ENCODE results near the gene PLCB1. TPM values are rescaled to one million over a fixed set of nuclear protein-coding genes. Genes with fewer than 3 reads are reported as not detected.
"Not testable (repeated sequence)": the region's sequence is repeated elsewhere in the genome, so short reads cannot be mapped to it uniquely, and the experiment has no call there.

The PLCB1 gene
- total RNA-seq, 1 donor from 2014 or later: 2.0 TPM

DNA sequence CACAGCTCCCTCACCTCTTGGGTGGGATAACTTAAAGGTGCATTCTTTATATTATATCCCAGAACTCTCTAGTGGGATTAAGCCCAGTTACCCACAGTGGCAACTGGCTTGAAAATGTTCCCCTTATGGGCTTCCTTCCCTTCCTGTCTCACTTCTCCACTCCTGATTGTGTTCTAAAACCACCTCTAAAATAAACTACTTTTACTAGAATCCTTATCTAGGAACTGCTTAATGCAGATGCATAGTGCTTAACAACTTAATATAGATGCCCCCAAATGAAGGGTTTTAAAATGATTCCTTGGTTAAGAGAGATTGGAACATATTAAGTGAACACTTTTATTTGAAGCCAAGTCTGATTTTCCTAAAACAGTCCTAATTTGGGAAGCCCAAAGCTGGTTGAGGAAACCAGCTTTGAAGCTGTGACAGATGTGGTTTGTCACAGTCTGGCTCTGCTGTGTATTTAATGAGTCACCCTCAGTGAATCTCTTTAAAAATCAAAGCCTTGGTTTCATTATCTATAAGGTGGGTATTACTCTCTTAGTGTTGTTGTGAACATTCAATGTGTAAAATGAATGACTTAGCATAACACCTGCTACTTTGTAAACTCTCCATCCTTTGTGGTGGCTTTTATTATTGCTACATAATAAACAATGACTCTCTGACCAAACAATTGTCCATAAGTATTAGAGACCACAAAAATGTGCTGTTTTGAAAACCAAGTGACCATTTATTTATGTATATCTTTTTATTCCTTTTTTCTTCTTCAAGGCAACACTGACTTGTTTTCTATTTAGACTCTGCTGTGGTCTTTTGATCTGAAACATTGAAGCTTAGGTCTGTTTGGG is 24.4 kb downstream of the PLCB1 start:
- peak; percentile 53 for DNase-seq (ENCODE audit: low read depth)

DNA sequence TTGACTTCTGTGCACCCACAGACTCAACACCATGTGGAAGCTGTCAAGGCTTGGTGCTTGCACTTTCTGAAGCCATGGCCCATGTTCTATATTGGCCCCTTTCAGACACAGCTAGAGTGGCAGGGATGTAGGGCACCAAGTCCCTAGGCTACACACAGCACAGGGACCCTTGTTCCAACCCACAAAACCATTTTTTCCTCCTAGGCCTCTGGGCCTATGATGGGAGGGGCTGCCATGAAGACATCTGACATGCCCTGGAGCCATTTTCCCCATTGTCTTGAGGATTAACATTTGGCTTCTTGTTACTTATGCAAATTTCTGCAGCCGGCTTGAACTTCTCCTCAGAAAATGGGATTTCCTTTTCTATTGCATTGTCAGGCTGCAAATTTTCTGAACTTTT is 27.2 kb downstream of the PLCB1 start:
- not testable (repeated sequence) for DNase-seq (ENCODE audit: low read depth)

DNA sequence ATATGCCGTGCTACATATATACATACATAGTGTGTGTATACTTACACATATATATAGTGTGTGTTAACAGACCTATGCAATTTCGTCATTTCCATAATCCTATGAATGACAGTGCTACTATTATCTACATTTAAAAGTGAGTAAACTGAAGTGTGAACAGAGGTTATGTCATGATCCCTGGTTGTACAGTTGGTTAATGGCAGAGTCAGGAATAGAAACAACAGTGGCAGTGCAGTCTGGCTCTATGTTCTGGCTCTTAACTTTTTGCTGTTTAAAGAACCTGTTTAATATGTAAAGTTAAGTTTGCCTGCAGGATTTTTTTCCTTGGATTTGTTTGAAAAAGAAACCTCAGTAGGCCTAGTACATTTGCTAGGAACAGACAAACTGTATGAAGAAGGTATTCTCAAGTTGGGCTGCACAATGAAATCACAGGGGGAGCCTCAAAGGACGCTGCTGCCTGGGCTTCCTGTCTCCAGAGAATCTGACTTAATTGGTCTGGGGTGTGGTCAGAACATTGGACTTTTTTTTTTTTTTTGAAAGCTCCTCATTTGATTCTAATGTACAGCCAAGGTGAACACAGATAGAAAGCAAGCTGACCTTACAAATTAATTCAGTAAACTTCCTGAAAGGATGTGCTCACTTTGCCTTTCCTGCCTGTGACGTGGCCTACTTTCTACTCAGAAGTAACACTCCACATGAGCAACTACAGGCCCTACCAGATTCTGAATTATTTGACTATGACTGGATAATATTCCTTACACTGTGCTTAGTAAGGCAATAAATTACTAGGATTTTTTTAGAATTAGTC is 29.4 kb downstream of the PLCB1 start:
- no peak for DNase-seq (ENCODE audit: low read depth)

DNA sequence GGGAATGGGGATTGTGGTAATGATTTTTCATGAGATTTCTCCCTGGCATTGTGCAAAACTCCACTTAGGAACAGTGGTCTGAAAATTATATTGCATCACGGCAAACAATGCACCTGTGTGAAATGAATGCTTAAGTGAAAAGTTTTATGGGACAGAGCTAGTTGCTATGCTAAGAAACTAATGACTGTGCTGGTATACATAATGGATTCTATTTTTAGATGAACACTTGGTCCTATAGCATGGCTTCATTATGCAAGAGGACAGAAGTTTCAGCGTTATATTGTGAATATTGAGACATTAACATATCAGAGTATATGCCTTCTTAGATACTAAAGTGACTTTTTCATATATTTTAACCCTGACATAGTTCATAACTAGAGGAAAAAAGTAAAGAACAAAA is 30.5 kb downstream of the PLCB1 start:
- no peak for DNase-seq (ENCODE audit: low read depth)

DNA sequence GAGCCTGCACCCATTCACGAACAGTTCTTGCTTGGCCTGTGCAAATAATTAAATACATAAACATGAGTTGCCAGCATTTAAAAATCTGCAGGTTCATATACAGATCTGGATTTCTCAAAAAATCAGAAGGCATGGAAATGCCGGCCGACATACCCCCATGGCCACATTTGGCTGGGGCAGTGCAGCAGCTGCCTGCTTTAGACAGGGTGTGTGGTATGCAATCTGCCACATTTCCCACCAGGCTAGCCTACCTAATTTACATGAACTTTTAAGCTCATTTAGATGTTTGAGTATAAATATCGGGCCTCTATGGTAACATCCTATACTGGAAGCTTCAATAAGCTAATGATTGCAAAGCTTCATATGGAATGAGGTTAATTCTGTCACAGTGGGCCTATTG is 31.5 kb downstream of the PLCB1 start:
- no peak for DNase-seq (ENCODE audit: low read depth)

DNA sequence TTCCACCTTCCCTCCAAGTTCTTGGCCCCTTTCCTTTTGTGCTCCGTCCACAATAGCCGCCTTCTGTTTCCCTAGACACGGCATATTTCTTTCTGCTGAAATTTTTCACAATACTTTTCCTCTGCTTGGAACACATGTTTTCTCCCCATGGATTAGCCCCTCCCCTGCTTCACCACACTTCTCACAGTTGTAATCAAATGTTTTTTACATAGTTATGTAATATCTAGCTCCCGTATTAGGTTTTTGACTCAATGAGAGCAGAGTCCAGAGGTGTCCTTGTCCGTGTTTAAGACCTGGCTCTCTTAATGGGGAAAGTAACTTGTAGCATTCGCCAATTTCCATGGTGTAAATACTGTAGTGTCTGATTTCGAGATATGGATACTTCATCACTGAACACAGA is 34.7 kb downstream of the PLCB1 start:
- no peak for DNase-seq (ENCODE audit: low read depth)

DNA sequence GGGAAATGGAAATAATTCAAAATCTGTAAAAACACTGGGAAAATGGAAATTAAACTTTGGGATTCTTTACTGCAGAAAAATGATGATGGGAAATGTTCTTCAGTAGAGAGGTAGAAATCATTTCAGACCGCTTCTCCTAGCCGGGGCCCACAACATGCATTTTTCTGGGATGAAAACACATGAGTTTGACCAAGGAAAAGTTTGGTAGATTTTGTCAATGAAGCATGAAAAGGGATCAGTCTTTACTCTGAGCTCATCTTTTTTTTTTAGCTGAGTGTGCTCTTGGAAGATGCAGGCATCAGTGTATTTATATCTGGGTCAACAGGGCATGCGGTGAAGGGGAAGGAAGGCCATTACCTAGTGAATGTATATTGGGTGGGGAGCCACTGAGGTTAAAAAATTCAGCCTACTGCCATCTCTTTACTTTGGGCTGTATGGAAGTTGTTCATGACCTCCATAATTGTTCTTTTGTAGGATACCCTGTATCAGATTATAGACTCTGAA is 36.8 kb downstream of the PLCB1 start:
- no peak for DNase-seq (ENCODE audit: low read depth)

DNA sequence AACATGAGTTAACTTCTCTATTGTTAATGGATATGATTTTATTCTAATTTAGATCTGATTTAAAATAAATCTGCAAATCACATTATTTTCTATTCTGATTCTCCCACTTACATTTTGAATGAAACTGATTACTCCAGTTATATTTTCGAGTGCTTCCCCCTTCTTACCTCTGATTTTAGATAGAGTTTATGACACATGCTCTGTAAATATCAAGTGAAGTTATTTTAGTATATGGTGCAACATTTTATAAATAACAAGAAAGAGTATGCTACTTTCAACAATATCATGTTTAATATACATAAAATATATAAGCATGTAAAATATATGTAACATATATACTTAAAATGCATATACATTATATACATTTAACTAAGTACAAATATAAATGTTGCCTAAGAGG is 38.9 kb downstream of the PLCB1 start:
- no peak for DNase-seq (ENCODE audit: low read depth)

DNA sequence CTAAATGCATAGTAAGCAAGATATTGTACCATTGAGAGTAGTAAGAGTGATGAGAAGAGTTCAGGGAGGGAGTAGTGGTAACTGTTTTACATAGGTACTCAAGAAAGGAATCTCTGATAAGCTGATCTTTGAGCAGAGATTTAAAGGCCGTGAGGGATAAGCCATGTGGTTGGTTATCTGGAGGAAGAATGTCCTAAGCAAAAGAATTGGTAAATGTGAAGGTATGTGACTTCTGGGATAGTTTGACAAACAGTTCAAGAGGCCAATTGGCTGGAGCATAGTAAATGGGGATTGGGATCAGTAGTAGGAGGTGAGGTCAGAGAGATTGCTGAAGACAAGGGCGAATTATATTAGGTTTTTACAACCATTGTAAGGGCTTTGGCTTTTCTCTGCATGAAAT is 40.1 kb downstream of the PLCB1 start:
- DNase-seq (ENCODE audit: low read depth): no peak

DNA sequence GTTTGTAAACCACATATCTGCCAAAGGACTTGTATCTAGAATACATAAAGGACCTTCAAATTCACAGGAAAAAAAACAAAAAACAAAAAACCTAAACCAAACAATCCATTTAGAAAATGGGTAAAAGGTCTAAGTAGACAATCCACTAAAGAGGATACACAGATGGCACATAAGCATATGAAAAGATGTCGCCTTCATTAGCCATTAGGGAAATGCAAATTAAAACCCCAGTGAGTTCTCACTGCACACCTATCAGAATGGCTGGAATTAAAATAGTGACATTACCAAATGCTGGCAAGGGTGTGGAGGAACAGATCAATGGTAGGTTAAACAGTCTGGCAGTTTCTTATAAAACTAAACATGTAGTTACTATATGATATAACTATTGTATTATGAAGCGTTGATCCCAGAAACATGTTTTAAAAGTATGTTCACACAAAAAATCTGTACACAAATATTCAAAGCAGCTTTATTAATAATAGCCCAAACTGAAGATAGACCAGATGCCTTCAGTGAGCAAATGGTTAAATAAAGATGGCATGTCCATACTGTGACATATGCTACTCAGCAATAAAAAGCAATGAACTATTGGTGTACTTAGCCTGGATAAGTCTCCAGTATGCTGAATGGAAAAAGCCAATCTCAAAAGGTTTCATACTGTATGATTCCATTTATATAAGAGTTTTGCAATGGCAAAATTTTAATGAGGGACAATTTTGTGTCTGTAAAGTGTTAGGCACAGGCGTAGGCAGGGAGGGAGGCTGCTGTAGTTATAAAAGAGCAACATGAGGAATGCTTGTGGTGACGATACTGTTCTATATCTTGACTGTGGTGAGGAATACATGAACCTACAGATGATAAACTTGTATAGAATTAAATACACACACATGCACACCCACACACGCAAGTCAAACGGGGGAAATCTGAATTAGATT is 43.9 kb downstream of the PLCB1 start:
- no peak for DNase-seq (ENCODE audit: low read depth)

DNA sequence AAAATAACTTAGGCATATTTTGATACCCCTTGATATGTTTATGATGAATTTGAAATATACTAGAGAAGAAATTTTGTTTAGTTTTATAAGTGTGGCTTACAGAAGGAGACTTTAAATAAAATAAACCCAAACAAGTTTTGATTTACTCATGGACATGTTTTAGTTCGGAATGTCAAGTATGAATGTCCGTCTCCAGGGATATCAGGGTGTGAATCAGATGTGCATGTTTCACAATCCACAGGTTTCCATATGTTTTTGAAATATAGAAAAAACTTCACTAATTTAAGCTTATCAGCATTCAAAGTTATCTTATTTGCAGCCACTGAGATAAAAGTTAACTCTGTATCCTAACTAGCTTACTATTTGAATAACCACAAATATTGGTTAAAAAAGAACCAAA is 51.5 kb downstream of the PLCB1 start:
- DNase-seq (ENCODE audit: low read depth): no peak

DNA sequence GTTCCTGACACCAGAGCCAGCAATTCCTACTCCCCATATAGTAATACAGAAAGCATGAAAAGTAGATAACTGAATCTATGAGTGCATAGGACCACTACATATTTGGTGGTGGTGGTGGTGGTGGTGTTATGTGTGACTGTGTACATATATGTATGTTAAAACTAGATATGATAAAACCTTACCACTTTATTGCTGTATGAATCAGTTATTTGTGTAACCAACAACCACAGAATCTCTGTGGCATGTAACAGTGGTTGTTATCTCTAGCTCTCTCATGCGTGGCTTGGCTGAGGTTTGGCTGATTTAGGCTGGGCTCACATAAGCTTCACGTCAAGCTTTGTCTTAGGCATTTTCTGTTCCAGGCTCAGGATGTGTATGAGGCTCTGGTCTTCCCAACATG is 55.7 kb downstream of the PLCB1 start:
- peak; percentile 6 for DNase-seq (ENCODE audit: low read depth)

DNA sequence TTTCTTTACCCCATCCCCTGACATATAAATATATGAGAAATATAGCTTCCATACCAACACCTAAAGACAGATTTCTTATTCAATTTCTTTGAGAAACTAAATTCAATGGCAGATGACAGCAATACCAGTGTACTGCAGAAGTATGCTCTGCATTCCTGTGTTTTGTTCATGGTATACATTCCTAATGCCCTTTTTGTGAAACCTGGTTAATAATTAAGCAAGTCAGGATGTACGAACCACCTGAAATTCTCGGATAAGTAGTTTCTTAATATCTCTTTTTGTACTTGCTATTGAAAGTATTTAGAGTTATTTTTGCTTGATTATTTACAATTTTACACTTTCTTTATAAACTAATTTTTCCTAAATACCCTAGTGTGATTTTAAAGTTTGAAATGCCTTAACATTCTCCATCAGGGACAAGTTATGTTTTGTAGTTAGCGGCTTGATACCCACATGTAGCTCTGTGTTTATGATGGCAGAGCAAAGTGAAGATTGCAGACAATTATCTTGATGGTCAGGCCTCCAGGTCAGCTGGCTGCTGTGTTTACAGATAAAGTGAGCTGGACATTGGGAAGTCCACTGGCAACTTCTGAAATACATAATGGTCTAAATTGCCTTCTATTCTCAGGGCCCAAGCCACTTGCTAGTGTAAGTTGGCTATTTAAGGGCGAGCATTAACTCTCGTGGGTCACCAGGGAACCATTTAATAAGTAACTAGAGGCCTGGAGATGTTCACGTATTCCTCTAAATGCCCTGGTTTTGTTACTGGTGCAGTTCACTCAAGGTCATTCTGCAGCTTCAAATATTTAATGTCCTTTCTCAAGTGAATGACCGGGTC is 58.2 kb downstream of the PLCB1 start:
- peak; percentile 78 for DNase-seq (ENCODE audit: low read depth)

DNA sequence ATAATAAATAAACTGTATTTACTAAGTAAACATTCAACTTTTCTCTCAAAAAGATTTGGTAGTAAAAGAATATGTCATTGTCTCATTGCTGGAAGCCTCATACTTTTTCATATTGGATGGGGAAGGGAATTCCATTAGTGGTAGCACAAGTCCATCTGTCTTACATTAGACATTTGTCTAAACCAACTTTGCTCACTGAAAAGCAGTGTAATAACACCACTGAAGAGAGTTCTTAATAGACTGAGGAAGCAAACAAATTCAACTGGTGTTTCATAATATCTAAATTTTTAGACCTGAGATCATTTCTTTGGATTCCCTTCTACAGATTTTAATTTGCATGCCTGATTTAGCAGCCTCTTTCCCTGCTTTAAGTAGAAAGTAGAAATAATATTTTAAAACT is 62.7 kb downstream of the PLCB1 start:
- no peak for DNase-seq (ENCODE audit: low read depth)

DNA sequence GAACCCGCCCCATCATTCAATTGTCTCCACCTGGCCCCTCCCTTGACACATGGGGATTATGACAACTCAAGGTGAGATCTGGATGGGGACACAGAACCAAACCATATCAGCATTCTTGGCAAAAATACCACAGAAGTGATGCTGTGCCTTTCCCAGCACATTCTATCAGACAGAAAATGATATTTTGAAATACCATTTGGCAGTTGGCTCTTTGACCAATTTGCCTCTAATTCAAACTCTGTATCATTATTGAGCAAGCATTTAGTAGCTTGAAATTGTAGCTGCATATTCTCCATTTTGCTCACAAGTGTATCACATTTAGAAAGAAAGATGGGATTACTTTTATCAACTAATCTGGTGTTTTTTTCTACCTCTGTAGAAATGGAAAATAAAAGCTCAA is 64.0 kb downstream of the PLCB1 start:
- DNase-seq (ENCODE audit: low read depth): no peak

DNA sequence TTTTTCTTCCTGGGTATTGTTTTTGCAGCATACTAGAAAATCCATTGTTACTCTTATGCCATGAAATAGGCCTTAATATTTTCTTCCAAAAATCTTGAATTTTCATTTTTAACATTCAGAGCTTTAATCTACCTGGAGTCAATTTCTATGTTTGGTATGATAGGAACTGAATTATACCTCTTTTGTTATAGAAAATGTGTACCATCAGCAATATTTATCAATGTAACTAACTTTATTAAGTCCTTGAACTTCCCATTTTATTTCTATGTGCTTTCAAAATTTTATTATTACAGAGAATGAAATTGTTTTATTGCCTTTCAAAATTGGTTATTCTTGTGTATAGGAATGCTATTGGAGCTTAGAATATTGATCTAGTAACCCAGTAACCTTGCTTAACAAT is 68.2 kb downstream of the PLCB1 start:
- DNase-seq (ENCODE audit: low read depth): no peak

DNA sequence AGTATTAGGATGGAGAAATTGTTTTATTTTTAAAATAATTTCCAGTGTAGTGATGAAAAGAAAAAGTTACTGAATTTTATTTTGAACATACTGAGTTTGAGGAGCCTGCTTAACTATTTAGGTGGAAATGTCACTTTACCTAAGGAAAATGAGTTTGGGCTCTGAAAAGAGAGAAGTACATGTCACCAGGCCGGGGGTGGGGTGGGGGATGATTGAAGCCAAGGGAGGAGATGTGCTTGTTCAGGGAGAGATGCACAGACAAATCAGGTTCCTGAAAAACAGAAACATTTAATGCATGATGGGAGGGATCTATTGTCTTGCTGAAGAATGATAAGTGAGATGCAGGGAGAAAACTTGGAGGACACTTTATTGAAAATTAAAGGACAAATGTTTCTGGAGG is 71.3 kb downstream of the PLCB1 start:
- DNase-seq (ENCODE audit: low read depth): no peak

DNA sequence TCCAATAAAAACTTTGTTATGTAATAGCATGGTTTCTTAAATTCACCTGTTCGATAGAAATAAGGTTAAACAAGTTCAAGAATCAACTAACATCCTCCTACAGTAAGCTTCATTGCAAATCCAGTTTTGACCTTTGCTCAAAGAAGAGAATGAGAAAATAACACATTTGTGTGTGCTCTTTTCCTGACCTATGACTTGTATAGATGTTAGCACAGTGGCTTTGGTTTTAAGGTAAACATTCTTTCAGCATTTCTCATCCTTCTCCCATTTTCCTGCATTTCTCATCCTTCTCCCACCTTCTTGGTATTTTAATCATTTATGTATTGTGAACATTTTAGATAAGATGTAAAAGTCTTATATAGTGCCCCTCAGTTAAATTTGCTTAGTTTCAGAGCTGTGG is 73.9 kb downstream of the PLCB1 start:
- DNase-seq (ENCODE audit: low read depth): no peak

DNA sequence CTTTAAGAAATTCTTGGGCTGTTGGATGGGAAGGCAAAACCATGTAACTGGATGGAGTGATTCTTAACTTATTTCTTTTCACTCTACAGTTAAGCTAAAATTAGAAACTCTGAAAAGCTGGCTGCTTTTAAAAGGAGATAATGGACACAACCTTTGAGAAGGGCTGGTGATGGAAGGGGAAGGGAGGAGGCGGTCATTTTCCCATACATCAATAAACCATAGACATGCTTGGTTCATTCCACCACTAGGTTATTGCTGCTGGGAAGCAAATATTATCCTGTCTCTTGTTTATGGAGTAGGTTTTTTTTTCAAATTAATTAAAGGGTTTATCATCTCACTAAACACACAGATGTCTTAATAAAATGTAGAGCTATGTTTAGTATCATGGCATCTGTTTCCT is 76.2 kb downstream of the PLCB1 start:
- DNase-seq (ENCODE audit: low read depth): no peak

DNA sequence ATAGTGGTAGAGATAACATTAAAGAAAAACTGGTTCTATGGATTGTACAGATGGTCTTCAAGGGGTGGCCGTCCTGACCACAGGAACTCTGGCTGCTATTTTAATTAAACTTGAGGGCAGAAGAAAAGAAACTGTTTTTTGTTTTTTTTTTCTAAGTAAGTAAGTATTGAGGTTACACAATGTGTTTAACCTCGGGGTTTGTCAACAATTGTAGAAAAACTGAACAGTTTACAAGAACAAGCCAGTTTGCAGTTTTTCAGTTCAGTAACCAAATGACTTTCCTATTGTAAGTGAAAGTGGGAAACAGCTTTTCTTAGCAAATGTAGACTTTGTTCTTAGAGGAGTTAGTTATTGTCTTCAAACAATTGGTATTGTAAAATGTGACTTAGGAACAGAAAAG is 77.0 kb downstream of the PLCB1 start:
- DNase-seq (ENCODE audit: low read depth): peak; percentile 83

DNA sequence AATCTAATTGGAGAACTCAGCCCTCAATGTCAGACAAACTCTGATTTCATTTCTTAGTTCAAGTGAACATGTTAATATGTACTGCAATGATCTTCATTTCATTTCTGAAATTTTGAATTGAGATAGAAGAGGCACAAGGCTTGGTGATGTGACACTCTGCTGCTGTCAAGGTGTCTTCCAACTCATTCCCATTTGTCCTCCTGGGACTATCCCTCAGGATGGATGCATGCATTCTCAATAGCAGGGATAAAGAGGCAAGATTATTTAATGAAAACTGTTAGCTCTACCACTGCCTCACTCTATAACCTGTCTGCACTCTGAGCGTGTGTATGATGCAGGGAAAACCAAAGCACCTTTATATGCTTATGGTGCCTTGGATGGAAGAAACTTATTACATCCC is 78.7 kb downstream of the PLCB1 start:
- DNase-seq (ENCODE audit: low read depth): no peak
